Liver (tissue), 9 donors: ENCODE data around the gene HOOK2. TPM values are rescaled to one million over a fixed set of nuclear protein-coding genes. Genes with fewer than 3 reads are reported as not detected.
A peak's percentile ranks its signal among the peaks of the same experiment; 100 is the strongest.

Experiments
- DNase-seq: peaks from one replicate; pipeline ENCODE4 v3.0.0-alpha.2; 2017; ENCODE audit warnings: low spot score
- H3K27ac ChIP-seq, 2 donors: one replicate each; pipeline ENCODE4 v1.7.0; 2013; ENCODE audit warnings: inconsistent platforms in 2 of 2, low read length in 2 of 2, control low read depth in 1 of 2, low read depth in 1 of 2, mild to moderate bottlenecking in 1 of 2
- H3K27me3 ChIP-seq, 4 donors: one replicate each; pipeline versions ENCODE4 v1.6.1 to v1.7.0; 2013; ENCODE audit warnings: low read length in 3 of 4, inconsistent platforms in 1 of 4, mild to moderate bottlenecking in 1 of 4, moderate library complexity in 1 of 4; ENCODE audit not compliant: control insufficient read depth in 4 of 4, insufficient read depth in 4 of 4
- H3K36me3 ChIP-seq, 4 donors: one replicate each; pipeline versions ENCODE4 v1.6.1 to v1.7.0; 2013; ENCODE audit warnings: low read length in 3 of 4, mild to moderate bottlenecking in 3 of 4, low read depth in 1 of 4, moderate library complexity in 1 of 4; ENCODE audit not compliant: control insufficient read depth in 4 of 4, insufficient read depth in 3 of 4
- H3K4me1 ChIP-seq, 4 donors: one replicate each; pipeline versions ENCODE4 v1.6.1 to v1.7.0; 2013; ENCODE audit warnings: low read length in 3 of 4, mild to moderate bottlenecking in 3 of 4, moderate library complexity in 1 of 4; ENCODE audit not compliant: control insufficient read depth in 4 of 4, insufficient read depth in 4 of 4
- H3K4me3 ChIP-seq, 3 donors: one replicate each; pipeline versions ENCODE4 v1.6.1 to v1.7.0; 2013; ENCODE audit warnings: low read length in 3 of 3, control low read depth in 1 of 3, low read depth in 1 of 3, mild to moderate bottlenecking in 1 of 3
- H3K9ac ChIP-seq, 2 donors: one replicate each; pipeline ENCODE4 v1.7.0; 2013; ENCODE audit warnings: low read length in 2 of 2, mild to moderate bottlenecking in 2 of 2, moderate library complexity in 2 of 2, control low read depth in 1 of 2, low read depth in 1 of 2
- H3K9me3 ChIP-seq, 4 donors: one replicate each; pipeline versions ENCODE4 v1.6.1 to v1.7.0; 2013; ENCODE audit warnings: low read length in 3 of 4; ENCODE audit not compliant: control insufficient read depth in 4 of 4
- ATF3 ChIP-seq: IDR thresholded peaks from 2 replicates; pipeline ENCODE4 v1.6.1; 2016; ENCODE audit warnings: antibody characterized with exemption
- CTCF ChIP-seq: fragments of 150-350 bp; IDR thresholded peaks from 2 replicates; pipeline ENCODE4 v1.5.1; 2017; ENCODE audit warnings: improper control_type of control experiment, low read depth, low read length; ENCODE audit not compliant: missing input control
- EGR1 ChIP-seq, 2 donors: IDR thresholded peaks; 2 replicates each; pipeline ENCODE4 v1.6.1; 2016 to 2018; ENCODE audit warnings: antibody characterized with exemption in 2 of 2, low read depth in 2 of 2
- FOXA2 ChIP-seq: IDR thresholded peaks from 2 replicates; pipeline ENCODE4 v1.6.1; 2016; ENCODE audit warnings: antibody characterized with exemption
- GABPA ChIP-seq, 2 donors: IDR thresholded peaks in 1 of 2; conservative IDR thresholded peaks in 1 of 2; 2 replicates each; pipeline ENCODE4 v1.6.1; 2016; ENCODE audit warnings: antibody characterized with exemption in 2 of 2, mild to moderate bottlenecking in 1 of 2, moderate library complexity in 1 of 2
- HNF4A ChIP-seq, 2 donors: conservative IDR thresholded peaks; 2 replicates each; pipeline ENCODE4 v1.6.1; 2016; ENCODE audit warnings: antibody characterized with exemption in 2 of 2, mild to moderate bottlenecking in 2 of 2
- JUND ChIP-seq, 2 donors: IDR thresholded peaks; 2 replicates each; pipeline ENCODE4 v1.6.1; 2016; ENCODE audit warnings: antibody characterized with exemption in 2 of 2
- MAX ChIP-seq: IDR thresholded peaks from 2 replicates; pipeline ENCODE4 v1.6.1; 2016; ENCODE audit warnings: antibody characterized with exemption
- NR2F2 ChIP-seq: IDR thresholded peaks from 2 replicates; pipeline ENCODE4 v1.6.1; 2016; ENCODE audit warnings: antibody characterized with exemption
- RAD21 ChIP-seq, 2 donors: IDR thresholded peaks; 2 replicates each; pipeline ENCODE4 v1.6.1; 2016; ENCODE audit warnings: antibody characterized with exemption in 2 of 2, mild to moderate bottlenecking in 2 of 2
- REST ChIP-seq: IDR thresholded peaks from 2 replicates; pipeline ENCODE4 v1.6.1; 2016; ENCODE audit warnings: antibody characterized with exemption, mild to moderate bottlenecking
- RXRA ChIP-seq, 2 donors: IDR thresholded peaks; 2 replicates each; pipeline ENCODE4 v1.6.1; 2017 to 2018; ENCODE audit warnings: antibody characterized with exemption in 2 of 2, mild to moderate bottlenecking in 1 of 2
- TAF1 ChIP-seq: conservative IDR thresholded peaks from 2 replicates; pipeline ENCODE4 v1.6.1; 2016; ENCODE audit warnings: antibody characterized with exemption, mild to moderate bottlenecking
- YY1 ChIP-seq: IDR thresholded peaks from 2 replicates; pipeline ENCODE4 v1.6.1; 2016; ENCODE audit warnings: antibody characterized with exemption, mild to moderate bottlenecking
- ZBTB33 ChIP-seq: IDR thresholded peaks from 2 replicates; pipeline ENCODE4 v1.6.1; 2016; ENCODE audit warnings: antibody characterized with exemption
- WGBS: extraction: QIAGEN DNeasy Blood & Tissue Kit; methylation state at CpG from one replicate; pipeline ENCODE4 v1.1.7; 2013; 5-methylcytosine and 5-hydroxymethylcytosine counted together
- polyA plus RNA-seq, 2 donors: library from polyadenylated mRNA; stranded (reverse) in 1 of 2; unstranded in 1 of 2; fragments of 200-250 nt in 1 of 2; fragments of >200 nt in 1 of 2; fragmentation: Nextera tagmentation in 1 of 2; extraction: Ambion mirVana in 1 of 2; gene quantifications; one replicate each; pipeline versions ENCODE4 v1.2.1 to v1.2.3, GENCODE V29; 2013 to 2015
- total RNA-seq, 2 donors: library from RNA; depleted of rRNA; stranded (reverse); fragments of >200 nt; gene quantifications; one replicate each; pipeline ENCODE4 v1.2.3, GENCODE V29; 2014
- donor health status: healthy.
- donor health status: healthy.
- donor health status: healthy.
- donor health status: healthy.
- donor health status: healthy.

Gene HOOK2
- total and polyA plus RNA-seq, 4 donors: 11.3 to 36.4 (median 15.0) TPM

- no peak for TF ChIP-seq YY1
- no peak for TF ChIP-seq HNF4A (conservative IDR thresholded peaks at IDR 0.05)
- no peak for TF ChIP-seq MAX
- TF ChIP-seq ATF3: no peak
- TF ChIP-seq CTCF: no peak
- TF ChIP-seq ZBTB33: no peak
- TF ChIP-seq JUND (IDR thresholded peaks at IDR 0.05): peak in 1 of 2 donors; percentile 48
- TF ChIP-seq NR2F2: no peak
- peak in 1 of 2 donors; percentile 18 for TF ChIP-seq GABPA (IDR thresholded peaks at IDR 0.05 in 1 of 2, conservative IDR thresholded peaks at IDR 0.05 in 1 of 2)
- no peak for TF ChIP-seq RXRA (IDR thresholded peaks at IDR 0.05)
- TF ChIP-seq EGR1 (IDR thresholded peaks at IDR 0.05; ENCODE audit: low read depth in 2 of 2): peak; percentile 73 to 97
- no peak for TF ChIP-seq FOXA2
- no peak for TF ChIP-seq REST
- no peak for TF ChIP-seq RAD21 (IDR thresholded peaks at IDR 0.05)
- no peak for TF ChIP-seq TAF1
- DNase-seq: peak; percentile 82
- Histone ChIP-seq H3K4me1 (peaks cover 12 to 44% (median 23%) of the 10 kb centered on the region in 4 donors), H3K4me3 (peak overlapping the region; percentile 8 to 41 (median 25)), H3K27me3 (no peaks in the 10 kb centered on the region), H3K36me3 (no peaks in the 10 kb centered on the region), H3K27ac (peak overlapping the region; percentile 67 to 86), H3K9me3 (no peaks in the 10 kb centered on the region), H3K9ac (no peak overlapping the region)
- 1% methylated on average over 88 of the region's 88 CpGs for WGBS
Measured at GRCh38 chr19:12782424-12783290, 7.3 kb upstream of the HOOK2 start.
